ENCODE data around the gene TNFAIP8L1.

DNA sequence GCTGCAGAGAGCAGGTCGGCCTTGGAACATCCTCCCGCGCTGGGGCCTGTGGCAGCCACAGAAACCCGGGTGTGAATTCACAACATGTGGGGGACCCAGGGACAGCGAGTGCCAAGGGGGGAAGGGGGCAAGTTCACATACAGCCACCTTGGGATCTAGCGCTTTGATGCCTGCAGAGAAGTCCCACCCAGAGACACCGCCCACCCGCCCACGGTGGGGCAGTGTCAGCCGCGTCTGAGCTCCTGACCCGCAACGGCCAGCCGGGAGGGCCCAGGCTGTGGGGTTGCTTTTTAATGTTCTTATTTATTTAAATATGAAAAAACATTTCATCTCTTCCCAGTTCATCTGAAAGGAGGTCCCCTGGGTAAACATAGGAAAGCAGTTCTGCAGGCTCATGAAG lies 17.9 kb downstream of the TNFAIP8L1 start:
- TF ChIP-seq, protein P1, sequence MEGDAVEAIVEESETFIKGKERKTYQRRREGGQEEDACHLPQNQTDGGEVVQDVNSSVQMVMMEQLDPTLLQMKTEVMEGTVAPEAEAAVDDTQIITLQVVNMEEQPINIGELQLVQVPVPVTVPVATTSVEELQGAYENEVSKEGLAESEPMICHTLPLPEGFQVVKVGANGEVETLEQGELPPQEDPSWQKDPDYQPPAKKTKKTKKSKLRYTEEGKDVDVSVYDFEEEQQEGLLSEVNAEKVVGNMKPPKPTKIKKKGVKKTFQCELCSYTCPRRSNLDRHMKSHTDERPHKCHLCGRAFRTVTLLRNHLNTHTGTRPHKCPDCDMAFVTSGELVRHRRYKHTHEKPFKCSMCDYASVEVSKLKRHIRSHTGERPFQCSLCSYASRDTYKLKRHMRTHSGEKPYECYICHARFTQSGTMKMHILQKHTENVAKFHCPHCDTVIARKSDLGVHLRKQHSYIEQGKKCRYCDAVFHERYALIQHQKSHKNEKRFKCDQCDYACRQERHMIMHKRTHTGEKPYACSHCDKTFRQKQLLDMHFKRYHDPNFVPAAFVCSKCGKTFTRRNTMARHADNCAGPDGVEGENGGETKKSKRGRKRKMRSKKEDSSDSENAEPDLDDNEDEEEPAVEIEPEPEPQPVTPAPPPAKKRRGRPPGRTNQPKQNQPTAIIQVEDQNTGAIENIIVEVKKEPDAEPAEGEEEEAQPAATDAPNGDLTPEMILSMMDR (conservative IDR thresholded peaks at IDR 0.05; ENCODE audit: low read length), result no peak
- no peak for TF ChIP-seq EZH2phosphoT487 (IDR thresholded peaks at IDR 0.05; ENCODE audit: borderline replicate concordance)

Data from Loucy (cell line).